A549 (cell line): Measurements from ENCODE around the gene TIMM50. TPM values are rescaled to one million over a fixed set of nuclear protein-coding genes. Genes with fewer than 3 reads are reported as not detected.

Experiments
- ATAC-seq, 2 experiments: fragments of 200-7000 bp in 1 of 2; fragments of >200 bp in 1 of 2; cut with Nextera tagmentation in 1 of 2; cut with Tn5 transposase in 1 of 2; 3 replicates each; pipeline versions ENCODE4 v1.8.0 to v1.9.1; 2018 to 2020; ENCODE audit warnings: mild to moderate bottlenecking in 1 of 2, moderate library complexity in 1 of 2
- CTCF ChIA-PET: fragments of 300-600 bp; sonication (Branson Sonifier 250); formaldehyde crosslinking; extraction: SDS; loops from one replicate; lab custom pipeline; 2021; ENCODE audit warnings: antibody characterized with exemption, inconsistent platforms; lab: Yijun Ruan, JAX
- POLR2A ChIA-PET: fragments of 350-600 bp; formaldehyde crosslinking; extraction: SDS; loops from one replicate; lab custom pipeline; 2021; ENCODE audit warnings: antibody characterized with exemption, inconsistent platforms; lab: Yijun Ruan, JAX
- DNase-seq, 2 experiments: peaks; one replicate each; pipeline versions ENCODE4 v3.0.0 to v3.0.0-alpha.2; 2011 to 2016; ENCODE audit warnings: low read depth in 1 of 2, low spot score in 1 of 2
- FAIRE-seq: peaks from 2 replicates; lab custom pipeline; 2011; peaks lifted over from hg19 to GRCh38; lab: Jason Lieb, UNC
- H3K27ac ChIP-seq, 2 experiments: fragments of >200 bp; sonication (Bioruptor Twin); formaldehyde crosslinking; 3 replicates each; pipeline ENCODE4 v1.5.1; 2016 to 2017
- H3K4me1 ChIP-seq: fragments of >200 bp; sonication (Bioruptor Twin); formaldehyde crosslinking; 3 replicates; pipeline ENCODE4 v1.6.1; 2016
- H3K4me2 ChIP-seq: fragments of >200 bp; sonication (Bioruptor Twin); formaldehyde crosslinking; 3 replicates; pipeline ENCODE4 v1.6.1; 2016
- H3K4me3 ChIP-seq: fragments of >200 bp; sonication (Bioruptor Twin); formaldehyde crosslinking; 3 replicates; pipeline ENCODE4 v1.5.1; 2016
- H3K9me3 ChIP-seq: fragments of >200 bp; sonication (Bioruptor Twin); formaldehyde crosslinking; 3 replicates; pipeline ENCODE4 v1.6.1; 2016
- CBX2 ChIP-seq: fragments of 200-600 bp; sonication (generic); IDR thresholded peaks from 2 replicates; pipeline ENCODE4 v1.6.1; 2016; ENCODE audit warnings: low read depth, mild to moderate bottlenecking, borderline replicate concordance
- CBX8 ChIP-seq: fragments of 200-600 bp; sonication (generic); IDR thresholded peaks from 2 replicates; pipeline ENCODE4 v1.6.1; 2016
- CEBPB ChIP-seq, 2 experiments: fragments of >200 bp in 1 of 2; sonication (Bioruptor Twin) in 1 of 2; formaldehyde crosslinking in 1 of 2; IDR thresholded peaks; 2 replicates each; pipeline ENCODE4 v1.6.1; 2012 to 2016
- CHD2 ChIP-seq: fragments of 150-350 bp; IDR thresholded peaks from 2 replicates; pipeline ENCODE4 v1.6.1; 2014; ENCODE audit warnings: low read length; ENCODE audit not compliant: partially characterized antibody
- ESRRA ChIP-seq: fragments of 150-350 bp; IDR thresholded peaks from 2 replicates; pipeline ENCODE4 v1.6.1; 2014; ENCODE audit warnings: mild to moderate bottlenecking, low read length, borderline replicate concordance
- FOXS1 ChIP-seq: fragments of 250-450 bp; sonication (Bioruptor Pico); IDR thresholded peaks from 2 replicates; pipeline ENCODE4 v1.5.0; 2020; ENCODE audit warnings: mild to moderate bottlenecking, moderate library complexity
- HDAC2 ChIP-seq: fragments of 200-600 bp; sonication (generic); IDR thresholded peaks from 2 replicates; pipeline ENCODE4 v1.6.1; 2016
- HEYL ChIP-seq: fragments of 250-450 bp; sonication (Bioruptor Pico); IDR thresholded peaks from 2 replicates; pipeline ENCODE4 v1.8.0; 2021; ENCODE audit warnings: mild to moderate bottlenecking, moderate library complexity
- HOXA7 ChIP-seq: fragments of 250-450 bp; sonication (Bioruptor Pico); IDR thresholded peaks from 2 replicates; pipeline ENCODE4 v1.5.0; 2020; ENCODE audit warnings: mild to moderate bottlenecking, moderate library complexity
- HOXB13 ChIP-seq: fragments of 250-450 bp; sonication (Bioruptor Pico); IDR thresholded peaks from 2 replicates; pipeline ENCODE4 v1.5.0; 2020; ENCODE audit warnings: low read depth, mild to moderate bottlenecking, moderate library complexity
- KDM1A ChIP-seq: fragments of 200-600 bp; sonication (generic); IDR thresholded peaks from 2 replicates; pipeline ENCODE4 v1.6.1; 2016; ENCODE audit warnings: low read depth, mild to moderate bottlenecking
- KDM5A ChIP-seq: fragments of 200-600 bp; sonication (generic); IDR thresholded peaks from 2 replicates; pipeline ENCODE4 v1.6.1; 2016; ENCODE audit warnings: antibody characterized with exemption, mild to moderate bottlenecking
- MAFK ChIP-seq: fragments of 450-650 bp; IDR thresholded peaks from 2 replicates; pipeline ENCODE4 v1.6.1; 2014; ENCODE audit not compliant: partially characterized antibody
- MYC ChIP-seq: IDR thresholded peaks from 2 replicates; pipeline ENCODE4 v1.6.1; 2012; ENCODE audit warnings: mild to moderate bottlenecking, inconsistent platforms, low read length, improper control_type of control experiment, borderline replicate concordance
- NR3C1 ChIP-seq: fragments of >200 bp; sonication (Bioruptor Twin); formaldehyde crosslinking; IDR thresholded peaks from 3 replicates; pipeline ENCODE4 v1.6.1; 2017
- PHF8 ChIP-seq: fragments of 200-600 bp; sonication (generic); IDR thresholded peaks from 2 replicates; pipeline ENCODE4 v1.6.1; 2016; ENCODE audit warnings: low read depth, mild to moderate bottlenecking, antibody characterized with exemption, moderate library complexity, borderline replicate concordance
- RARB ChIP-seq: fragments of 250-450 bp; sonication (Bioruptor Pico); IDR thresholded peaks from 2 replicates; pipeline ENCODE4 v1.8.0; 2021; ENCODE audit warnings: mild to moderate bottlenecking, moderate library complexity
- RNF2 ChIP-seq: fragments of 200-600 bp; sonication (generic); IDR thresholded peaks from 2 replicates; pipeline ENCODE4 v1.6.1; 2016; ENCODE audit warnings: low read depth, mild to moderate bottlenecking, antibody characterized with exemption, moderate library complexity, borderline replicate concordance
- SREBF2 ChIP-seq: fragments of 450-650 bp; IDR thresholded peaks from 2 replicates; pipeline ENCODE4 v1.6.1; 2014; ENCODE audit warnings: mild to moderate bottlenecking, moderate library complexity
- TFCP2L1 ChIP-seq: fragments of 250-450 bp; sonication (Bioruptor Pico); IDR thresholded peaks from 2 replicates; pipeline ENCODE4 v1.5.0; 2021; ENCODE audit warnings: mild to moderate bottlenecking
- ZFP36 ChIP-seq: fragments of 450-650 bp; IDR thresholded peaks from 2 replicates; pipeline ENCODE4 v1.6.1; 2014; ENCODE audit warnings: borderline replicate concordance; ENCODE audit not compliant: partially characterized antibody
- WGBS: methylation state at CpG from one replicate; pipeline ENCODE4 v1.1.6; 2017; ENCODE audit errors: missing lambda C conversion rate; 5-methylcytosine and 5-hydroxymethylcytosine counted together
- polyA plus RNA-seq, 4 experiments: library from polyadenylated mRNA; depleted of rRNA in 3 of 4; stranded (reverse); fragments of >200 nt; fragmentation: RNase III in 1 of 4; extraction: RNeasy Plus Mini Kit Qiagen cat#74134 plus additional on column Dnase treatment in 1 of 4; gene quantifications; 2 replicates in 3 of 4; 3 replicates in 1 of 4; pipeline ENCODE4 v1.2.3, GENCODE V29; 2011 to 2017
- TF ChIP-seq, protein P1 (sequence below): fragments of 450-650 bp; IDR thresholded peaks from 2 replicates; pipeline ENCODE4 v1.6.1; 2014; ENCODE audit warnings: antibody characterized with exemption
- TF ChIP-seq, protein P2 (sequence below): fragments of 200-600 bp; sonication (generic); IDR thresholded peaks from 2 replicates; pipeline ENCODE4 v1.6.1; 2016; ENCODE audit warnings: antibody characterized with exemption, mild to moderate bottlenecking, moderate library complexity
- TF ChIP-seq, protein P3 (sequence below): IDR thresholded peaks from 2 replicates; pipeline ENCODE4 v1.6.1; 2012
- TF ChIP-seq, protein P4 (sequence below): IDR thresholded peaks from 2 replicates; pipeline ENCODE4 v1.6.1; 2012

Gene TIMM50
- polyA plus RNA-seq, 2 of the 4 experiments (the other 2 are of a cell fraction), result 204 to 234 TPM

DNA sequence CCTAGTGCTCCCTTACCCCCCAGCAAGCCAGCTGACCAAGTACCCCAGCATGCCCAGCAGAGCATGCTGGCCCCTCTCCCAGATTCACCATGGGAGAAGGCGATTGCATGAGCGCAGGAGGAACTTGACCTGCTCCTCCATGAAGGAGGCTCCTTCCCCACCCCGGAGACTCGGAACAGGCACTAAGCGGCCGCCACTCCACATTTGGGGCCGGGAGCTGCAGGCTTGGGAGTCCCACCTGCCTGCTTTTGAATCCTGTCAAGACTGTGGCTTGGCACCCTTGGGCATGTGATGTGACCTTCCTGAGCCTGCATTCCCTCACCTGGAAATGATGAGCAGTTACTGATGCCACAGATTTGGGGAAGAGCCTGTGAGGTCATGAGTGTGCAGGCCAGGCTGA is 12.7 kb upstream of the TIMM50 start:
- TF ChIP-seq PHF8 (no peak), ZFP36 (no peak), RNF2 (no peak), RARB (CRISPR knock-in tag) (no peak), KDM1A (no peak), SREBF2 (no peak), CEBPB (IDR thresholded peaks at IDR 0.05) (no peak), MAFK (no peak), ESRRA (no peak), HEYL (no peak), CHD2 (no peak), CBX2 (no peak), FOXS1 (CRISPR knock-in tag) (no peak), TFCP2L1 (CRISPR knock-in tag) (no peak), HOXB13 (CRISPR knock-in tag) (no peak), HDAC2 (no peak)
- TF ChIP-seq, protein P1, sequence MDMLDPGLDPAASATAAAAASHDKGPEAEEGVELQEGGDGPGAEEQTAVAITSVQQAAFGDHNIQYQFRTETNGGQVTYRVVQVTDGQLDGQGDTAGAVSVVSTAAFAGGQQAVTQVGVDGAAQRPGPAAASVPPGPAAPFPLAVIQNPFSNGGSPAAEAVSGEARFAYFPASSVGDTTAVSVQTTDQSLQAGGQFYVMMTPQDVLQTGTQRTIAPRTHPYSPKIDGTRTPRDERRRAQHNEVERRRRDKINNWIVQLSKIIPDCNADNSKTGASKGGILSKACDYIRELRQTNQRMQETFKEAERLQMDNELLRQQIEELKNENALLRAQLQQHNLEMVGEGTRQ, result no peak
- TF ChIP-seq, protein P2, sequence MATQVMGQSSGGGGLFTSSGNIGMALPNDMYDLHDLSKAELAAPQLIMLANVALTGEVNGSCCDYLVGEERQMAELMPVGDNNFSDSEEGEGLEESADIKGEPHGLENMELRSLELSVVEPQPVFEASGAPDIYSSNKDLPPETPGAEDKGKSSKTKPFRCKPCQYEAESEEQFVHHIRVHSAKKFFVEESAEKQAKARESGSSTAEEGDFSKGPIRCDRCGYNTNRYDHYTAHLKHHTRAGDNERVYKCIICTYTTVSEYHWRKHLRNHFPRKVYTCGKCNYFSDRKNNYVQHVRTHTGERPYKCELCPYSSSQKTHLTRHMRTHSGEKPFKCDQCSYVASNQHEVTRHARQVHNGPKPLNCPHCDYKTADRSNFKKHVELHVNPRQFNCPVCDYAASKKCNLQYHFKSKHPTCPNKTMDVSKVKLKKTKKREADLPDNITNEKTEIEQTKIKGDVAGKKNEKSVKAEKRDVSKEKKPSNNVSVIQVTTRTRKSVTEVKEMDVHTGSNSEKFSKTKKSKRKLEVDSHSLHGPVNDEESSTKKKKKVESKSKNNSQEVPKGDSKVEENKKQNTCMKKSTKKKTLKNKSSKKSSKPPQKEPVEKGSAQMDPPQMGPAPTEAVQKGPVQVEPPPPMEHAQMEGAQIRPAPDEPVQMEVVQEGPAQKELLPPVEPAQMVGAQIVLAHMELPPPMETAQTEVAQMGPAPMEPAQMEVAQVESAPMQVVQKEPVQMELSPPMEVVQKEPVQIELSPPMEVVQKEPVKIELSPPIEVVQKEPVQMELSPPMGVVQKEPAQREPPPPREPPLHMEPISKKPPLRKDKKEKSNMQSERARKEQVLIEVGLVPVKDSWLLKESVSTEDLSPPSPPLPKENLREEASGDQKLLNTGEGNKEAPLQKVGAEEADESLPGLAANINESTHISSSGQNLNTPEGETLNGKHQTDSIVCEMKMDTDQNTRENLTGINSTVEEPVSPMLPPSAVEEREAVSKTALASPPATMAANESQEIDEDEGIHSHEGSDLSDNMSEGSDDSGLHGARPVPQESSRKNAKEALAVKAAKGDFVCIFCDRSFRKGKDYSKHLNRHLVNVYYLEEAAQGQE, result no peak
- TF ChIP-seq, protein P3, sequence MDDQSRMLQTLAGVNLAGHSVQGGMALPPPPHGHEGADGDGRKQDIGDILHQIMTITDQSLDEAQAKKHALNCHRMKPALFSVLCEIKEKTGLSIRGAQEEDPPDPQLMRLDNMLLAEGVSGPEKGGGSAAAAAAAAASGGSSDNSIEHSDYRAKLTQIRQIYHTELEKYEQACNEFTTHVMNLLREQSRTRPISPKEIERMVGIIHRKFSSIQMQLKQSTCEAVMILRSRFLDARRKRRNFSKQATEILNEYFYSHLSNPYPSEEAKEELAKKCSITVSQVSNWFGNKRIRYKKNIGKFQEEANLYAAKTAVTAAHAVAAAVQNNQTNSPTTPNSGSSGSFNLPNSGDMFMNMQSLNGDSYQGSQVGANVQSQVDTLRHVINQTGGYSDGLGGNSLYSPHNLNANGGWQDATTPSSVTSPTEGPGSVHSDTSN, result no peak
- TF ChIP-seq, protein P4, sequence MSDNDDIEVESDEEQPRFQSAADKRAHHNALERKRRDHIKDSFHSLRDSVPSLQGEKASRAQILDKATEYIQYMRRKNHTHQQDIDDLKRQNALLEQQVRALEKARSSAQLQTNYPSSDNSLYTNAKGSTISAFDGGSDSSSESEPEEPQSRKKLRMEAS, result no peak
- Histone ChIP-seq H3K4me3 (no peak overlapping the region), H3K9me3 (no peaks in the 10 kb centered on the region), H3K4me1 (peaks cover 26% of the 10 kb centered on the region), H3K4me2 (no peak overlapping the region), H3K27ac (no peak overlapping the region)
- ATAC-seq (no peak), DNase-seq (no peak), FAIRE-seq (no peak)
- 92% methylated on average over 7 of the region's 7 CpGs for WGBS
- ChIA-PET CTCF (interaction anchor here (0.6 to 21.9 kb wide), 10 partner anchors 7 to 613 kb away, joined by 3 to 305 read pairs (median 22); partner anchors contain the start of genes DLL3, EID2B and SUPT5H), POLR2A (interaction anchor here (0.8 to 1.6 kb wide), 3 partner anchors 11 to 32 kb away, joined by 3 to 6 read pairs (median 4); partner anchors contain the start of genes RPS16 and SUPT5H)

DNA sequence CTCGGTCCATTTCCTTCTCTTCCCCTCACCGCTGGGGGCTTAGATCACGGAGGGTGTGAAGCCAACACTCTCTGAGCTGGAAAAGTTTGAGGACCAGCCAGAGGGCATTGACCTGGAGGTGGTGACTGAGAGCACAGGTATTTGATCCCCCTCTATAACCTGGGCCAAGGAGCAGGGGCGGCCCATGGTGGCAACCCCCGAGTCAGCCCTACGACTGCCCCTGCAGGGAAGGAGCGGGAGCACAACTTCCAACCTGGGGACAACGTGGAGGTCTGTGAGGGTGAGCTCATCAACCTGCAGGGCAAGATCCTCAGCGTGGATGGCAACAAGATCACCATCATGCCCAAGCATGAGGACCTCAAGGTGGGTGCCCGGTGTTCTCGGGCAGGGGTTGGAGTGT is 11.6 kb upstream of the TIMM50 start:
- no peak for DNase-seq
- FAIRE-seq, result no peak
- WGBS, result 86% methylated on average over 11 of the region's 11 CpGs
- TF ChIP-seq KDM5A, result no peak
- TF ChIP-seq NR3C1, result no peak
- TF ChIP-seq HOXA7 (CRISPR knock-in tag), result no peak
- no peak for TF ChIP-seq HDAC2
- no peak for TF ChIP-seq MYC
- no peak for TF ChIP-seq CBX8
- H3K4me3 ChIP-seq, result no peak overlapping the region
- peak in 1 of 2 experiments; percentile 26; a peak in 3 of 6 replicates for ATAC-seq
- peak overlapping the region; percentile 43 for H3K4me2 ChIP-seq
- H3K27ac ChIP-seq, result peak overlapping the region; percentile 27 to 41; a peak in 3 of 6 replicates
- CTCF ChIA-PET, result interaction anchor here (1.1 to 21.9 kb wide), 11 partner anchors 9 to 203 kb away, joined by 3 to 305 read pairs (median 7); partner anchors contain the start of genes DLL3, EID2B and SUPT5H
- peaks cover 26% of the 10 kb centered on the region for H3K4me1 ChIP-seq
- no peaks in the 10 kb centered on the region for H3K9me3 ChIP-seq
- POLR2A ChIA-PET, result interaction anchor here (0.8 to 1.6 kb wide), 4 partner anchors 10 to 33 kb away, joined by 3 to 6 read pairs (median 4); partner anchors contain the start of genes RPS16, SUPT5H and TIMM50
